Kidney (tissue), 14 donors: Measurements from ENCODE around the gene RBM19. TPM values are rescaled to one million over a fixed set of nuclear protein-coding genes. Genes with fewer than 3 reads are reported as not detected.

Experiments used
- DNase-seq, 5 donors: peaks; one replicate each; pipeline ENCODE4 v3.0.0-alpha.2; 2013 to 2020
- FAIRE-seq: peaks from 2 replicates; lab custom pipeline; 2012; peaks lifted over from hg19 to GRCh38; lab: Jason Lieb, UNC
- H3K27ac ChIP-seq, 2 donors: one replicate each; pipeline ENCODE4 v1.7.0; 2013; ENCODE audit warnings: low read depth in 2 of 2, low read length in 2 of 2, inconsistent platforms in 1 of 2
- H3K27me3 ChIP-seq: one replicate; pipeline ENCODE4 v1.7.1; 2013; ENCODE audit warnings: low read length, inconsistent platforms; ENCODE audit not compliant: control insufficient read depth, insufficient read depth
- H3K36me3 ChIP-seq, 3 donors: one replicate each; pipeline versions ENCODE4 v1.7.0 to v1.7.1; 2013; ENCODE audit warnings: low read length in 3 of 3, control low read depth in 1 of 3, inconsistent platforms in 1 of 3; ENCODE audit not compliant: insufficient read depth in 3 of 3, control insufficient read depth in 2 of 3
- H3K4me1 ChIP-seq, 3 donors: one replicate each; pipeline versions ENCODE4 v1.7.0 to v1.7.1; 2013; ENCODE audit warnings: low read length in 3 of 3, inconsistent platforms in 1 of 3, low read depth in 1 of 3; ENCODE audit not compliant: control insufficient read depth in 2 of 3, insufficient read depth in 2 of 3
- H3K4me3 ChIP-seq, 3 donors: one replicate each; pipeline versions ENCODE4 v1.7.0 to v1.8.1; 2013; ENCODE audit warnings: low read length in 3 of 3, control low read depth in 1 of 3, inconsistent platforms in 1 of 3
- H3K9ac ChIP-seq, 3 donors: one replicate each; pipeline versions ENCODE4 v1.7.0 to v1.7.1; 2013; ENCODE audit warnings: low read length in 3 of 3, control low read depth in 1 of 3, inconsistent platforms in 1 of 3
- H3K9me3 ChIP-seq, 3 donors: one replicate each; pipeline versions ENCODE4 v1.7.0 to v1.7.1; 2013; ENCODE audit warnings: low read length in 3 of 3, control low read depth in 1 of 3, inconsistent platforms in 1 of 3; ENCODE audit not compliant: control insufficient read depth in 2 of 3, insufficient read depth in 1 of 3
- CTCF ChIP-seq: IDR thresholded peaks from 3 replicates; pipeline ENCODE4 v1.5.1; 2012; ENCODE audit warnings: mild to moderate bottlenecking, moderate library complexity, borderline replicate concordance; ENCODE audit not compliant: insufficient read depth; ENCODE audit errors: extremely low read depth
- intact Hi-C: fragments of 100-400 bp; cut with DNase I; formaldehyde crosslinking; loops from one replicate; pipeline ENCODE4 v1.11.1; 2022
- polyA plus RNA-seq: library from polyadenylated mRNA; stranded (reverse); fragments of 350-450 nt; fragmentation: Illumina TruSeq; extraction: RNeasy Lipid Tissue Mini Kit (QIAGEN cat#74804); gene quantifications from one replicate; pipeline ENCODE4 v1.2.3, GENCODE V29; 2014; ENCODE audit warnings: low read depth, low replicate concordance; ENCODE audit not compliant: insufficient read depth
- total RNA-seq: library from RNA; stranded (reverse); fragmentation: NEBNext Ultra II Directional; extraction: Animal tissue kit (Norgen Biotek cat#: 25700); gene quantifications from one replicate; pipeline ENCODE4 v1.2.1, GENCODE V29; 2021
- donor health status: control.
- donor health status: control.
- donor health status: control.
- donor health status: control.
- donor health status: control.
- donor health status: DM: yes; HTN: yes; CAD: no.
- donor health status: Normal renal cell carcinoma (clear cell type).

RBM19 gene
- total and polyA plus RNA-seq, 2 donors from 2014 or later: 12.3 to 34.7 TPM

- H3K9ac ChIP-seq: no peak overlapping the region
Measured at GRCh38 chr12:113936460-113936859, 29.7 kb downstream of the RBM19 start.

GRCh38 chr12:113935459-113935858 lies 30.7 kb downstream of the RBM19 start:
- peaks cover 3 to 15% (median 9%) of the 10 kb centered on the region in 3 donors for H3K36me3 ChIP-seq
- H3K9ac ChIP-seq: no peak overlapping the region
- FAIRE-seq: no peak

More at GRCh38 chr12:113936460-113936859, 29.7 kb downstream of the RBM19 start:
- Histone ChIP-seq H3K27ac (no peak overlapping the region), H3K4me1 (no peaks in the 10 kb centered on the region), H3K9me3 (no peaks in the 10 kb centered on the region), H3K27me3 (no peaks in the 10 kb centered on the region), H3K4me3 (no peak overlapping the region), H3K36me3 (peaks cover 7 to 20% (median 17%) of the 10 kb centered on the region in 3 donors)
- DNase-seq (no peak), FAIRE-seq (no peak)
- intact Hi-C loops: no loop called here
- TF ChIP-seq CTCF: no peak

GRCh38 chr12:113934946-113935345 lies 31.2 kb downstream of the RBM19 start:
- H3K9me3 ChIP-seq: no peaks in the 10 kb centered on the region
- no peak overlapping the region for H3K9ac ChIP-seq
- no peak for FAIRE-seq
- intact Hi-C loops: no loop called here
- H3K4me3 ChIP-seq: no peak overlapping the region
- no peaks in the 10 kb centered on the region for H3K27me3 ChIP-seq
- peaks cover 3 to 12% (median 9%) of the 10 kb centered on the region in 3 donors for H3K36me3 ChIP-seq
- no peak for TF ChIP-seq CTCF
- H3K27ac ChIP-seq: no peak overlapping the region
- H3K4me1 ChIP-seq: no peaks in the 10 kb centered on the region
- DNase-seq: no peak

More at GRCh38 chr12:113935459-113935858, 30.7 kb downstream of the RBM19 start:
- no peaks in the 10 kb centered on the region for H3K9me3 ChIP-seq
- H3K27ac ChIP-seq: no peak overlapping the region
- intact Hi-C loops: no loop called here
- no peak overlapping the region for H3K4me3 ChIP-seq
- H3K27me3 ChIP-seq: no peaks in the 10 kb centered on the region
- DNase-seq: peak in 1 of 5 donors; percentile 12
- no peak for TF ChIP-seq CTCF
- H3K4me1 ChIP-seq: no peaks in the 10 kb centered on the region
